GM11168 (cell line): ENCODE data around the gene PPM1H.
"Not testable (repeated sequence)": the region's sequence is repeated elsewhere in the genome, so short reads cannot be mapped to it uniquely, and the experiment has no call there.

Experiments
- in situ Hi-C: fragments of 300-500 bp; cut with MboI; formaldehyde crosslinking; loops from one replicate; pipeline ENCODE4 v1.12.0; 2022; ENCODE audit warnings: low sequenced_read_pairs; ENCODE audit not compliant: unreplicated experiment

Gene PPM1H

DNA sequence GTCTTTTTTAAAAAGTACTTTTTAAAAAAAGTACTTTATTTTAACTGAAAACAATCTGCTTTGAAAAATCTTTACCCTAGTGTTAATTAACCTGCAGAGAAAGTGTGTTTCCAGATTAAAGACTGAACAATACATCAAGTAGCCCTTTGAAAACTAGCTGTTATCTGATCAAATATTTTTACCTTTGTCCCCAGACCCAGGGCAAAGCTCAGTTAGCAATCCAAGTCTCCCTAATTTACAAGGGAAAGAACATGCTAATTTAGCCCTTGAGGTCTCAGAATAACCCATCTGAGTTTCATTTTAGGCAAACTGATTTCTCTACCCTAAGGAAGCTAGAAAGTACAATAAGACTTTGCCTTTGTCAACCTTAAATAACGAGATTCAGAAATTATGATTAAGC is 91.2 kb downstream of the PPM1H start:
- in situ Hi-C loops: no loop called here

DNA sequence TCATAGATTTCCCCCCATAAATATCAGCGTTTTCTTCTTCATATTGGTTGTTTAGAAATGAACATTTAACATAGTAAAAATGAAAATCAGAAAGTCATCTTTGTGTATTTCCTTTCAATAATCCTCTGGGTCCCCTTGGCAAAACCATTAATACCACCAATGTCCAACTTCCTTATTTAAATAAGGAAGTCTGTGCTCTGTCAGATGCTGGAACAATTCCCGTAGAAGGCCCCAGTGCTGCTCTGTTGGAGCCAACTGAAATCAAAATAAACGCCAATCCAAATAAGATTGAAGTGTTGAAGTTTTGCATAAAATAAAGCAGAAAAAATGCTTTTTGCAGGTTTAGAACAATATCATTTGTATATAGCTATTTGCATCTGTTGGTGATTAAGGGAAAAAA is 93.1 kb downstream of the PPM1H start:
- in situ Hi-C loops: no loop called here

DNA sequence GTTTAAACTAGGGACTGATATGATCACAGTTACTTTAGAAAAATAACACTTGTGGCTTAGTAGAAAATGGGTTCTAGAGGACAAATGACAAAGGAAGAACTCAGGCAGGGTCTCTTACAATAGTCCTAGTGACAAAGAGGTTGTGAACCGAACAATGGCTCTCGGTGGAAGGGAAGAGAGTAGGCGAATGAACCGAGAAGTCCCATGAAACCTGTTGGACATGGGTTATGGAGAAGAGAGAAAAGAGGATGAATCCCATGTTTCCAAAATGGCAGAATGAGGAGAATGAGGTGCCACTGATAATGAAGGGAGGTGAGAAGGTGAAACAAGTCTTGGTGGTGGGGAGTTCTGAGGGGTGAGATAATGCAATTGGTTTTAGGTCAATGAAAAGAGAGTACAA is 94.1 kb downstream of the PPM1H start:
- in situ Hi-C loops: no loop called here

DNA sequence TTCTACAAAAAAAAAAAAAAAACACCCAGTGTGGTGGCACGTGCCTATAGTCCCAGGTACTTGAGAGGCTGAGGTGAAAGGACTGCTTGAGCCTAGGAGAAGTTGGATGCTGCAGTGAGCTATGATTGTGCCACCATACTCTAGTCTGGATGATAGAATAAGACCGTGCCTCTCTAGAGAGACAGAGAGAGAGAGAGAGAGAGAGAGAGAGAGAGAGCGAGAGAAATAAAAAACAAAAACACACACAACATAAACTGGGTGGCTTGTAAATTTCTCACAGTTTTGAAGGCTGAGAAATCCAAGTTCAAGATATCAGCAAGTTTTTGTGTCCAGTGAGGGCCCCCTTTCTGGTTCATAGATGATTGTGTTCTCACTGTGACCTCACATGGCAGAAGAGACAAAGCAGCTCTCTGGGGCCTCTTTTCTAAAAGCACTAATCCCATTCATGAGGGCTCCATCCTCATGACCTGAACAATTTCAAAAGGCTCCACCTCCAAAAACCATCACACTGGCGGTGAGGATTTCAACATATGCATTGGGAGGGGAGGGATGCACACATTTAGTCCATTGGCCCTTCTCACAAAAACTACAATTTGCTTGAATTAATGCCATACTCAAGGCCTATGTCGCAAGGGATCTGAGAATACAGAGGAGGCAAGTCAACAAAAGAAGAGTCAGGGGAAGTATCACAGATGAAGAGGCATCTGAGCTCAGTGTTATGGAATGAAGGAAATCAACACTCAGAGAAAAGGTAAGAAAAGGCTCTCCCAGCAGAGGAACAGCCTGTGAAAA is 94.9 kb downstream of the PPM1H start:
- in situ Hi-C loops: no loop called here

DNA sequence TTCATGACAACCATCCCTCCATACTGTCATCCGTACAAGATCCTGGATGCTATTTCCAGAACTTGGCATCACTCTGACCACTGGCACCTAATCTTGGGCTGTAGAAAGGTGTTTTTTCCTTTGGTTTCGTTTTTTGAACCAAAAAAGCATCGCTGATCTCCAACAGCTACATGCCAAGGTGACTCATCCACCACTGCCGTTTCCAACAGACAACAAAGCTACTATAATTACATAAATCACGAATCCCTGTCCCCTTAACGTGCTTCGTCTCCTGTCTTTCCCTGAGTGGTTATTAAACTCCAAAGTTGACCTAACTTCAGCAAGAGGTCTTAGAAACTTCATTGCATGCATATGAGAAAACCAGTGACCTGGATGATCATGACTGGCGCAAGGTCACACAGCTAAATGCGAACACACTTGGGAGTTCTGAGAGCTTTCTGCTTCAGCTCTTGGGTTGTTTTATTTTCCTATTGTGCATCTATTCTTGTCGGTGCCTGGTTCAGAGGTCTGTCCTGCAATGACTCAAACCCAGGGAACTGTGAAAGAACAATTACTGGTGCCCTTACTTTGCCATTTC is 99.9 kb downstream of the PPM1H start:
- in situ Hi-C loops: no loop called here

DNA sequence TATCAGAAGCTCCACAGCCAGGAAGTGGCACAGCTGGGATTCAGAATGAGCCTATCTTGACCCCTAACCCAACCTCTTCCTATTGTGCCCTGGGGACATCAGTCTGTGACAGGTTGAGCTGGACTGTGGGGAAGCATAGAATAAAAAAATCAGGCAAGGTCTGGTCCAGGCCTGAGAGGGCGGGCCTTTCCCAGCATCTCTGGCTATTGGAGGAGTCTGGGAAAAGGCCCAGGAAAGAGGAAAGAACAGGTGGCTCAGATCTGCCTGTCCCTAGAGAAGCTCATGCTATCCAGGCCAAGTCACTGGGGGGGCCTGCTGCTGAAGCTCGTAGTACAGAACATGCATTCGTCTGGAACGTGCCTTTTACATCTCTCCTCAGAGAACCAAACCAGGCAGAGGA is 100.5 kb downstream of the PPM1H start:
- in situ Hi-C loops: no loop called here

DNA sequence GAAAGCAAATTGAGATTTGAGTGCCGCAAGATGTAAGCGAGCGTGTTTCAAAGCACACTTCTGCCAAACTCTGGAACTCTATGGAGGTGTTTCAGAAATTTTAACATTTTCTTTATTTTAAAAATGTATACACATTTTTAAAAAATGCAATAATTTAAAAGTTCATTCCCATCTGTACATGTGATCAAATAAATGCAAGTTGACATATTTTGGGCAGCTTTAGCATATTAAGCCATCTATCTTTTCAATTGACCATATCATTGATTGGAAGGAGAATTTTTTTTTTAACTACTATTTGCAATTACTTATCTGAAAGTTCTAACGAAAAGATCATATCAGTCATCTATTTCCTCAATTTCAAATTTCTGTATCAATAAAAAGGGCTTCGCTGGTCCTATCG is 101.3 kb downstream of the PPM1H start:
- in situ Hi-C loops: no loop called here

DNA sequence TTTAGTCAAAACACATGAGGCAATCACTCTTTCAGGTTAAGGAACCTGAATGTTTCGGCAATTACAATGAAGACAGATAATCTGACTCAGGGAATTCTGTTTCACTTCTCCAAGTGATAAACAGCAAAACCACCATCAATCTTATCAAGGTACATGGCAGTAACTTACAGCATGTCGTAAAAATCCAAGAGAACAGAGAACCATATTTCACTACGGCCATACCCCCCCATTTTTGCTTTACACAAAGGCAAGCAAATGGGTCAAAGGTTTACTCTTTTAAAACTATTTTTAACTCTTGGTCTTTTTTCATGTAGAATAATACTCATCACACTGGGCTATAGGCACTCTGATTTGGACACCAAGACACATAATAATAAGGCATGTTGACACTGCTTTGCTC is 102.4 kb downstream of the PPM1H start:
- in situ Hi-C loops: no loop called here

DNA sequence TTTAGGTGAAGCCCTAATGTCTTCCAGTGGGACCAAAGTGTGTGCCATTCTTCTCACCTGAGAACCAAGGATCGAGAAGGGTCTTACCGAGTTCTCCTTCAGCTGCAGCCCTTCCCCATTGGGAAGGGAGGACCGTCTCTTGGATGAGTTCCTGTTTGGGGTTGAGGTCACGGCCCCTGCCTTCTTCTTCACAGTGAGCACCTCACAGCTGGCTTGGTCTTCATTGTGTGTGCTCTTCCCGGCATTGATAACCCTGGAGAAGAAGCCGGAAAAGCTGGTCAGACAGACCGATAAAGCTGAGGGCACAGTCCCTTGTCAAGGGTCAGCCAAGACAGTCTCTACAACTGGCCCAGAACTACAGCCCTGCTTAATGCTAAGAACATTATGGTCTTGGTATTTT is 102.9 kb downstream of the PPM1H start:
- in situ Hi-C loops: no loop called here

DNA sequence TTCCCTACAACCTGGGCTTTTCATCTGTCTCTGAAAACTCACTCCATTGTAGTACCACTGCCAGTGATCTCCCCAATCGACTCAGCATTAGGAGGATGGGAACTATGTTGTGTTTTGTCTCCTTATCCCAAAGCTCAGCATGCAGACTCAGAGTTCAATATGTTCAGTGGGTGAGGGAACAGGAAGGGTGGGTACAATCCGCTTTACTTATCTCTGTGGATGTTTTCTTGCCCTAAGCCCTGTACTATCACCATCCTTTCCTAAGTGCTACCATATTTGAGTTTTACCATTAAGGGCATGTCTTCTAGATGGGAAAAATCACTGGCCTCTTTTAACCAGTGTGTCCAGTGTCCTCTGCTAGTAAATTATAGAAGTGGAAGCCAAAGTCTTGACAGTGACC is 107.1 kb downstream of the PPM1H start:
- in situ Hi-C loops: no loop called here

DNA sequence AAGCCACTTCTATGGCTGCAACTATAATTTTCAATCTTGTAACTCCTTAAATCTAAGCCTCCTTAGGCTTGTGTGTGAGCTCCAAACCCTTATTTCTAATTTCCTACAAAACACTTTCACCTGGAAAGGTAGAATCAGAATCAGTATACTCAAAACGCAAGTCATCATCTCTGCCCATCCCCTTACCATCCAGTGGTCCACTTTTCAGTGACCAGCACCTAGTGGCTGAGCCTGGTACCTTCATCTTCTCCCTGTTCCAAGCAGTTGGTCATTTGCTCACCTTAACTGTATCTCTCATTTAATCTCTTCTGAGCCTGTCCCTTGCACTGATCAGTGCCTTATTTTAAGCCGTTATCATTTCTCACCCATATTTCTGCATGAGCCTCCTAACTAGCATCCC is 107.9 kb downstream of the PPM1H start:
- in situ Hi-C loops: no loop called here

DNA sequence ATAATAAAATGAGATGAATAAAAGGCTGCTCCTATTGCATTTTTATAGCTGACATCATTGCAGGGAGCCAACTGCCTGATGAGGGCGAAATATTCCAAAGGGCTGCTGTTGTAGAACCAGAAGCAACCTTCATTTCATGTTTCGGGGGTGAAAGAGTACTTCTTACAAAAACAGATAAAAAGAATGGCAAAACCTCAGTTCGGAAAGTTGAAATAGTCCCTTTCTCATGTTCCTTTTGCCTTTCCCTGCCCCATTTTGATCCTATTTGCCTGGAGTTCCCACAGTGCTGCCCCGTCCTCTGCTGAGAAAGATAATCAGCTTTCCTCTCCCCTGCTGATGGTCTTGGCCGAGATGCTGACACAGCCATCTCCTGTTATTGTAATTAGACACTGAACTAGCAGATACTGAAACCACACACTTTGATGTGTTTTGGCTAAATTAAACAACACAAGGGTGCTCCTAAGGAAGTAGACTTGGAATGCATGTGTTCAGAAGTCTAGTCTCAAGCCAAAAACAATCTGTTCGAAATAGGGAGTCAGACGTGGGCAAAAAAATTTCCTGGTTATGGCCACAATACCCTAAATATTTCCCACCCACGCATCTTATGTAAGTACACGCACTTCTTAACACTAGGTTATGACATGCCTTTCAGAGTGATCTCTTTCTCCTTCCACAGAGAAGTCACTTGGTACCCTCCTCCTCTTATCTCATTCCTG is 117.2 kb downstream of the PPM1H start:
- in situ Hi-C loops: no loop called here

DNA sequence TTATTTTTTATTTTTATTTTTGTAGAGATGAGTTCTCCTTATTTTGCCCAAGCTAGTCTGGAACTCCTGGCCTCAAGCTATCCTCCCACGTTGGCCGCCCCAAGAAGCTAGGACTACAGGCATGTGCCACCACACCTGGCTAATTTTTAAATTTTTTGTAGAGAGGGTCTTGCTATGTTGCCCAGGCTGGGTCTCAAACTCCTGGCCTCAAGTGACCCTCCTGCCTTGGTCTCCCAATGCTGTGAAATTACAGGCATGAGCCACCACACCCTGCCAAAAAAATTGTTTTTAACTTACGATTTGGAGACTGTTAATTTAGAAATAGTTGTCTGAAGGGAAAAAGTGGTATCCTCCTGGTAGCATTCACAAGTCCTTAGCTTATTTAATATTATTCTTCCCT is 120.7 kb downstream of the PPM1H start:
- in situ Hi-C loops: no loop called here

DNA sequence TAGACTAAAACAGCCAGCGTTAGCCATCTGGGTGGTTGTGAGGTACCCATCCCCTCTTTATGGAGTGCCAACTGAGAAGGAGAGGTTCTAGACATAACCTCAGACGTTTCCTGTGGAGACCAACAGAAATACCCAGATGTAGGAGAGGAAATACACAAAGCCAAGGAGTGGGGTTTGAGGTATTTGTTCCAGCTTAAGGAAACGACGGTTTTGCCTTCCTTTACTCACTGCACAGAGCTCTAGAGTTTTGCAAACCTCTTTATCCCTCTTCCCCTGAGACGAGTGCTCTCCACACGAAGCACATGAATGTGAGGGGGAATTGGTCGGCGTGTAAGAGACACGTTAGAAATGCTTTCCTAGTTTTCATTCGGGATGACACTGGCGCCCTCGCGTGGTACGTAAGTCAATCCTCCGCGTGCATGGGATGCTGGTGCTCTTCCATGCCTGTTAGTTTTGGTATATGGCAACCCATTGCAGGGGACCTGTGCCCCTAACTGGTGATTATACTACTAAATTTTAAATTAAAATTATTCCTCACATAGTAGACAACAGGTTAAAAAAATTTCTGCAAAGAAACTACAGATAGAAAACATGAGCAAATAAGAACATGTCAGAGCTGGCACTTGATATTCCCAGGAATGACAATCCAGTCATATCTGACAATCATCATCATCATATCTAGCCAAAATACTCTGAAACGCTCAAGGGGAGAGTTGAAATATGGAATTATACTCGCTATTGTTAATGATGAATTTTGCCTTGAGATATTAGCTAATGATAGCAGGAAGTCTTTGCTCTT is 121.7 kb downstream of the PPM1H start:
- in situ Hi-C loops: no loop called here

DNA sequence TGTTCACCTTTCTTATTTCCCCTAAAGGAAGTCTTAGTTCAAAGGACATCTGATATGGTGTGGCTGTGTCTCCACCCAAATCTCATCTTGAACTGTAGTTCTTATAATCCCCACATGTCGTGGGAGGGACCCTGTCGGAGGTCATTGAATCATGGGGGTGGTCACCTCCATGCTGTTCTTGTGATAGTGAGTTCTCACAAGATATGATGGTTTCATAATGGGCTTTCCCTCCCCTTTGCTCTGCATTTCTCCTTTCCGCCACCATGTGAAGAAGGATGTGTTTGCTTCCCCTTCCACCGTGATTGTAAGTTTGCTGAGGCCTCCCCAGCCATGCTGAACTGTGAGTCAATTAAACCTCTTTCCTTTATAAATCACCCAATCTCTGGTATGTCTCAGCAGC is 123.5 kb downstream of the PPM1H start:
- in situ Hi-C loops: not testable (repeated sequence)

DNA sequence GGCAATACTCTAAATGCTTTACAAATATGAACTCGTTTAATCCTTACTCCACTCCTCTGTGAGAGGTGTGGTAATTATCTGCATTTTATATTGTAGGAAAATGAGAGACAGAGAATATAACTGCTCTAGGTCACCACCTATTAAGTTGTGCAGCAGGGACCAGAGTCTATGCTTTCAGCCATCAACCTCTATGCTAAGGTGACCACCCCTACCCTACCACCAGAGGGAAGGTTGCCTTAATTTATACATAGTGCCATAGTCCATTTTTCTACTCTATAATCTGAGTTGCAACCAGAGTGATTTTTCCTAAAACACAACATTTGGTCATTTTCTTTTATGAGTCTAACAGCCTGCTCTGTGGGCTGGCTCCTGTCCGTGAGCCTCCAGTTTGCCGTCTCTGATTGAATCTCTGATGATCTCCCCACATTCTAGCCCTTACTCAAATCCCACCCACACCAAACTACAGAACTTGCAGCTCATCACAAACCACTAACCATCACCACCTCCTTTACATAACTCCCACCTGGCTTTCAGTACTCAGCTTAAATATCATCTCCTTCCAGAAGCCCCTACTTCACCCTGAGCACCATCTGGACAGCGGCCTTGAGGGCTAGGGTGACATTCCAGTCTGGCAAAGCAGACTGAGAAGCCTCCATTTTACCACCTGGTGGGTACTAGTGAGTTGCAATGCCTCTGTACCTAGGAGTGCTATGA is 126.6 kb downstream of the PPM1H start:
- in situ Hi-C loops: no loop called here

DNA sequence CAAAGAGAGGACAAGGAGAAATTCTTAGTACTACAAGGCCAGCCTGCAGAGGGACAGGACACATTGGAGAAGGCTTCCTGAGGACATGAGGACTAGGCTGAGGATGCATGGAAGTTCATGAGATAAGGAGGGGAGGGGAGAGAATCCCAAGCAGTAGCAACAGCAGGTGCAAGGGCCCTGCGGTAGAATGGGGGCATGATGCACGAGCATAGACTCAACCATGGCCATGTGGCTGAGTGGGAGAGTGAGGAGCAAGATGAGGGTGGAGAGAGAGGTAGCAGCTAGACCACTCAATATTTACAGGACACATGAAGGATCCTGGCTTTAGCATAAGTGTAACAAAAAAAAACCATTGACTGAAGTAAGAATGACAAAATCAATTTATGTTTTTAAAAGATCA is 128.1 kb downstream of the PPM1H start:
- in situ Hi-C loops: no loop called here

DNA sequence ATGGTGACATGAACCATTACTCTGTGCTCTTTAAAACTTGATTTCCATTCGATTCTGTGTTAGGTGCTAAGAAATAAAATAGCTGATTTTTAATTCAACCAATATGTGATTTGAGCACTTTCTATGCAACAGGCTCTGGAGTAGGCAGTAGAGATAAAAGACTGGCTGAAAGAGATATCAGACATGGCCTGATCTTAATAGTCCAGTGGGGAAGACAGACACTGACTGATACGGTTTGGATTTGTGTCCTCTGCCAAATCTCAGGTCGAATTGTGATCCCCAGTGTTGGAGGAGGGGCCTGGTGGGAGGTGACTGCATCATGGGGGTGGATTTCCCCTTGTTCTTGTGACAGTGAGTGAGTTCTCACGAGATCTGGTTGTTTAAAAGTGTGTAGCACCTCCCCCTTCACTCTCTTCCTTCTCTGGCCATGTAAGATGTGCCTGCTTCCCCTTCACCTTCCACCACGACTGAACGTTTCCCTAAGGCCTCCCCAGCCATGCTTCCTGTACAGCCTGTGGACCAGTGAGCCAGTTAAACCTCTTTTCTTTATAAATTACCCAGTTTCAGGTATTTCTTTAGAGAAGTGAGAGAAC is 128.6 kb downstream of the PPM1H start:
- in situ Hi-C loops: no loop called here

DNA sequence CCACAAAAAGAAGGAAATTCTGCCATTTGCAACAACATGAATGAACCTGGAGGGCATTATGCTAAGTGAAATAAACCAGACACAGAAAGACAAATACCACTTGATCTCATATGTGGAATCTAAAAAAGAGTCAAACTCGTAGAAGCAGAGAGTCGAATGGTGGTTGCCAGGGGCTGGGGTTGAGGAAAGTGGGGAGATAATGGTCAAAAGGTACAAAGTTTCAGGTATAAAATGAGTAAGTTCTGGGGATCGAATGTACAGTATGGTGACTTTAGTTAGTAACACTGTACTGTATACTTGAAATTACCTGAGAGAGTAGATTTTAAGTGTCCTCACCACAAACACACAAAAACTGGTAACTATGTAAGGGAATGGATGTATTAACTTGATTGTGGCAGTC is 129.4 kb downstream of the PPM1H start:
- in situ Hi-C loops: no loop called here

DNA sequence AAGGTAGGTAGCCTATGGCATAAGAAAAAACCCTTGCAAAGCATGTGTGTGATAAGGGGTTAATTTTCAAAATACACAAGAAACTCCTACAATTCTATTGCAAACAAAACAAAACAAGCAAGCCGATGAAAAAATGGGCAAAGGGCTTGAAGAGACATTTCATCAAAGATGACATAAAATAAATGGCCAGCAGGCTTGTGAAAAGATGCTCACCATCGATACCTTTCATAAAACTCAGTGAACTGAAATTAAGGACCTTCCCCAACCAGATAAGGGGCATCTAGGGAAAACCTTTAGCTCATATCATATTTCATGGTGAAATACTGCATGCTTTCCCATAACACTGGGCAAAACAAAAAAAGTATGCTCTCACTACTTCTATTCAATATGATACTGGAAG is 131.2 kb downstream of the PPM1H start:
- in situ Hi-C loops: no loop called here
